GM21528 (cell line): Measurements from ENCODE around the gene SOCS7.

Experiments
- ATAC-seq: cut with Tn5 transposase; IDR thresholded peaks from one replicate; pipeline ENCODE4 v1.9.1; 2021; ENCODE audit warnings: mild to moderate bottlenecking, moderate library complexity; ENCODE audit not compliant: unreplicated experiment, low FRiP score

Gene SOCS7

DNA sequence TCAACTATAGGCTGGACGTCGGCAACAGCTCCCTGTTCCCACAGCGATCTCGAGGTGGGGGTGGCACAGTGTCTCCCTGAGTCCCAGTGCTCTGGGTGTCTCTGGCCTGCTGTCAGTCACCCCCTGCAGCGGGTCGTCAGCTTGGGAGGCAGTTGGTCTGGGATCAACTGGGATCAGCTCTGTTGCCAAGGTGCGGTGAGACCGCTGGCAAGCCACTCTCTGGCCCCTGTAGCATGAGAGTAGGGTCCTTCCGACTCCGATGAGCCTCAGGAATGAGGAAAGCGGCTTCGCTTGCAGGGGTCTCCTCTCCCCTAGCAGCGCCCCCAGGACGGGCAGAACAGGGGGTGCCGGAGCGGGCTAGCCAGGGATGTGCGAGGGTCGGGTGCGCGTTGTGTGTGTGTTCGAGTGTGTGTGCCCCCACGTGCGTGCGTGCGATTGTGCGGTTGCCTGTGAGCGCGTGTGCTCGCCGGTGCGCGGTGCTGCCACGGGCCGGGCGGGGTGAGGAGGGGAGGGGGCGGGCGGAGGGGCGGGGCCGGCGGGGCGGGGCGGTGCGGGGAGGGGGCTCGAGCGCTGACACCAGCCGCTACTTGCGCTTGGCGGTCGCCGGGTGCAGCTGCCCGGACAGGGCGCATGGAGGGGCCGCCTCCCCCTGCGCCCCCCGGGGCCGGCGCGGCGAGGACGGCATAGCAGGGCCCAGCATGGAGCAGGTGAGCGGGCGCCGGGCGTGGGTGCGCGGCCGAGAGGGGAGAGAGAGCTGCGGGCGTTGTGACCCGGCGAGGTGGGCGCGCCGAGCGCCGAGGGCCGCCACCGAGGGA, 67.3 kb downstream of the SOCS7 start:
- no peak for ATAC-seq

DNA sequence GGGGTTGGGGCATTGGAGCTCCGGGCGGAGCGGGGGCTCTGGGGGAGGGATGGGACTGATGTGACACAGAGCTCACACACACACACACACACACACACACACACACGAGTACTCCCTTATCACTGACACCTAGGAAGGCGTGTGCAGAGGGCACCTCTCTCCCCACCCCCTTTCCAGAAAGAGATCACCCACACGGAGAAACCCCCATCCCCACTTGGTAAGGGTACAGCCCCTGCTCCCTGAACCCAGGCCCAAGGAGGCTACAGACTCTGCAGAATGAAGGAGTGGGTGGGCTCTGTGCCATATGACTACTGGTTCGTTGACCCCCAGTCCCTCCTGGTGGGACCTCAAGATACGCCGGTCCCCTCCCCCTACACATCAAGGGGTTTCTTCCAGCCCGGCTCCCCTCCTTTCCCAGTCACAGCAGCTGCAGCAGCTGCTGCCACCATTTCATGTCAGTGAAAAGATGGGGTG, 67.9 kb downstream of the SOCS7 start:
- no peak for ATAC-seq

- ATAC-seq: no peak
These were observed 68.9 kb downstream of the SOCS7 start for GRCh38 chr17:38420518-38420917.

DNA sequence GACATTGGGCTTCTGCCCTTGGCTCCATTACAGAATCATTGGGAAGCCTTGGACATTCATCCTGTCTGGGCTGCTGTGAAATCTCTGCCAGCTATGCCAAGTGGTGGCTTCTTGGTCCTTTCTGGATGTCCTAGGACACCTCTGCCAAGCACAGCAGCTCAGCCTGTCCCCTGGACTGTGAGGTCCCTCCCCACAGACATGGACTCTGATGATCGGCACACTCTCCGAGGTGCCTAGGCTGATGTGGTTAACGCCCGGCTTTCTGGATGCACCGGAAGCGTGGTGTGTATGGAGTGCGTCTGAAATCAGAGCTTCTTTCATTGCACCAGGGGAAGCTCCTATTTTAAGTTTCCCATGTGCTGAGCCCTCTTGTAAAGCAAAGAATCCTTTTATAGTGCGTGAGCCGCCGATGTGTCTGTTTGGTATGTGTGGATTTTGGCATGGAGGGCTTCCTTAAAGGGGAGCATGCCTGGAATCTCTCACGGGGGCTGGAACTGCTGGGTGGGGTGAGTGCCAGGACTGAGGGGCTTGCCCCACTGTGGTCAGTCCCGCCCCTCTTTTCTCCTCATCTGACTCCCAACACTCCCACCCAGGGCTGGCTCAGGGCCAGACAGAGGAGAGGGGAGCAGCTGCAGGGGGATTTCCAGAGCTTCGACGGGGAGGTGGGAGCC, 69.7 kb downstream of the SOCS7 start:
- ATAC-seq: no peak

DNA sequence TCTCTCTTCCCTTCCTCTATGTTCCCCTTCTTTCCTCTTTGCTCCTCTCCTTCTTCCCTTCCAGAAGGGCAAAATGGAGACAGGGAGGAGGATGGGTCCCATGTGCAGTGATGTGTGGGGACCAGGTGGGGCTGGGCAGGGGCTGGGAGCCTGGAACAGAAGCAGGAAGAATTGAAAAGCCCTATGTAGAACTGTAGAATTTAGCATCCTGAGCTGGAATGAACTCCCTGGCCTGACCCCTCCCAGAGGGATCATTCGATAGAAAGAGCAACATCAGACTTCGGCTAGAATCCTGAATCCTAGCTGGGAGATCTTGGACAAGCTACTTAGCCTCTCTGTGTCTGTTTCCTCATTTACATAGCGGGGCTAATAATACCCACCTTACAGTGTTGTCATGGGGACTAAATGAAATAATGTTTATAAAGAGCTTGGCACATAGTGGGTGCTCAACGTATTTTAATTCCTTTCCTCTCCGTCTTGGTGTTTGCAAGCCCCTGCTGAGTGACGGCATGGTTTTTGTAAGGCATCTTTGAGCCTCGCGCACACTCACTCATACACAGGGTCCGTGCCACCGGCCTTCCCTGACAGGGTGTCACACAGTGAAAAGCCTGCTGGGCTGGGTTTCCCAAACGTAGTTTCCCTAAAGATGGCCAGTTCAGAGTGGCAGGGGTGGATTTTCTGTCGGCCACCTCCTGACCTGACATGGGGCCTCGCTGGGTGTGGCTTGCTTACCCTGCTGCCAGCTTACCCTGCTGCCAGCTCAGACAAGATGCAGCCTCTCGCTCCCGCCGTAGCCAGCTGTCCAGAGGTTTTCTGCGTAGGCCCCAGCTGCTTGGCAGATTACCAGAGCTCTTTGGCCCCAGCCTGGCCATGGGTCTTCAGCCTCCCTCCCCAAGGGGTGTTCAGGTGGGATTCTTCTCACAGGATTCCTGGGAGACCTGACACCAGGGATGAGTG, 70.5 kb downstream of the SOCS7 start:
- no peak for ATAC-seq

GRCh38 chr17:38424297-38424972, 72.8 kb downstream of the SOCS7 start:
- ATAC-seq: no peak

- ATAC-seq: no peak
These were observed 73.4 kb downstream of the SOCS7 start for GRCh38 chr17:38425031-38425430.

GRCh38 chr17:38425744-38426143, 74.1 kb downstream of the SOCS7 start:
- no peak for ATAC-seq

DNA sequence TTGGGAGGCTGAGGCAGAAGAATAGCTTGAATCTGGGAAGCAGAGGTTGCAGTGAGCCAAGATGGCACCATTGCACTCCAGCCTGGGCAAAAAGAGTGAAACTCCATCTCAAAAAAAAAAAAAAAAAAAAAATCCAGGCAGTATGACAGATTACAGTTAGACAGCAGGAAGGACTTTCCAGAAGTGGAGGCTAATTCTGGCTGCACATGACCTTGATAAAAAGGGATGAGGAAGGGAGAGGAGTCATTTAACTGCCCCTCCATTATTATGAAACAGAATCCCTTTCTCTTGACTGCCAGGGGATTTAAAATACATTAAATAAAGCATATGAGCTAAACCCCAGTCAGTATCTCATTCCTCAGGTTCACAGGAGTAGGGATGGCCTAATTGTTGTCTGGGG, 74.8 kb downstream of the SOCS7 start:
- no peak for ATAC-seq

GRCh38 chr17:38427160-38427949, 75.7 kb downstream of the SOCS7 start:
- ATAC-seq: no peak

DNA sequence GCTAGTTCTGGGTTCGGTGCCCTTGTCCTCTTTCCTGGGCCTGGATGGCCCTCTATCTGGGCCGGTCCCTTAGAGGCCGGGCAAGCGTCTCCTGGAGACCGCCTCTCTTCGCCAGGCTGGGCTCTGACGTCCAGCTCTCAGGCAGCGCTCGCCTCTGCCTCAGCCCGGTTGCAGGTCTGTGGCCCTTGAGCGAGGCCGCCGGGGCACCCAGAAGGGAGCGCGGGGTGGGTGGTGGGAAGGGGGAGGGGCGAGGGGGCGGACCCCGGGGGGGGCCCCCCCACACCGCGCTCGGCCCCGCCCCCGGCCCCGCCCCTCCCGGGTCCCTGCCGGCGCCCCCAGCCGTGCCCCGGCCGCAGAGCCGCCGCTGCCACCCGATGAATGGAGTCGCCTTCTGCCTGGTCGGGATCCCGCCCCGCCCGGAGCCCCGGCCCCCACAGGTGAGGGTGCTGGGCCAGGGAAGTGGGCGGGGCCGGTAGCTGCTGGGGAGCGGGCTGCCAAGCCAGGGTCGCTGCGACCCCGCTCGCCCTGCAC, 76.5 kb downstream of the SOCS7 start, which contains the start of gene ARHGAP23:
TSS of gene ARHGAP23 (plus strand) at position 353 of the 531 bp plus-strand sequence. CDS start at position 375, 22 bp downstream.
- ATAC-seq: no peak

GRCh38 chr17:38428643-38429371, 77.2 kb downstream of the SOCS7 start:
- no peak for ATAC-seq

- ATAC-seq: no peak
These were observed 77.9 kb downstream of the SOCS7 start for GRCh38 chr17:38429476-38430100.

- no peak for ATAC-seq
These were observed 78.7 kb downstream of the SOCS7 start for GRCh38 chr17:38430316-38430715.

GRCh38 chr17:38430822-38431221, 79.2 kb downstream of the SOCS7 start:
- no peak for ATAC-seq

- ATAC-seq: no peak
These were observed 79.9 kb downstream of the SOCS7 start for GRCh38 chr17:38431346-38432145.

GRCh38 chr17:38434178-38434665, 82.6 kb downstream of the SOCS7 start:
- ATAC-seq: no peak
